Spleen (tissue), 7 donors: ENCODE measurements around the gene IPCEF1.

Experiments
- POLR2A ChIP-seq, 3 donors: fragments of 450-650 bp; IDR thresholded peaks; one replicate each; pipeline ENCODE4 v1.5.1; 2017; ENCODE audit warnings: antibody characterized with exemption in 3 of 3, mild to moderate bottlenecking in 1 of 3
- POLR2AphosphoS5 ChIP-seq, 3 donors: sonication (generic); formaldehyde crosslinking; IDR thresholded peaks; one replicate each; pipeline ENCODE4 v1.5.1; 2017; ENCODE audit warnings: antibody characterized with exemption in 3 of 3
- TF ChIP-seq, protein P1 (sequence below), 11 experiments: fragments of 200-600 bp in 7 of 11; fragments of 450-650 bp in 4 of 11; sonication (generic) in 4 of 11; IDR thresholded peaks in 8 of 11; conservative IDR thresholded peaks in 3 of 11; 1 replicate in 7 of 11; 2 replicates in 4 of 11; pipeline versions ENCODE4 v1.4.0 to v1.8.0; 2016 to 2021; ENCODE audit warnings: antibody characterized with exemption in 11 of 11, inconsistent platforms in 4 of 11, mild to moderate bottlenecking in 1 of 11
- donor health status: DM: no; HTN: no; CAD: no; lungs with moderate emphysema.
- donor health status: DM: no; HTN: no; CAD: no.
- donor health status: DM: no; HTN: no; CAD: no.

DNA sequence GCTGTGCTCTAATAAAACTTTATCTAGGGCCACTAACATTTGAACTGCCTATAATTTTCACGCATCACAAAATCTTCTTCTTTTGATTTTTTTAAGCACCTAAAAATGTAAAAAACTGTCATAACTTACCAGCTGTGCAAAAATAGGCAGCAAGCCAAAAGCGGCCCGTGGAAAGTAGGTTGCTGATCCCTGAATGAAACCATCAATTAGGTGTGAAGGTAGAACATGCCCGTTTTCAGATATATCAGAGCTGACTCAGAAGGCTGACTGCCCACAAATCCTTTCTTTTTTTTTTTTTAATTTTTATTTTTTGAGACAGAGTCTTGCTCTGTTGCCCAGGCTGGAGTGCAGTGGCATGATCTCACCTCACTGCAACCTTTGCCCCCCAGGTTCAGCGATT is 4.9 kb upstream of the IPCEF1 start:
- TF ChIP-seq, protein P1, sequence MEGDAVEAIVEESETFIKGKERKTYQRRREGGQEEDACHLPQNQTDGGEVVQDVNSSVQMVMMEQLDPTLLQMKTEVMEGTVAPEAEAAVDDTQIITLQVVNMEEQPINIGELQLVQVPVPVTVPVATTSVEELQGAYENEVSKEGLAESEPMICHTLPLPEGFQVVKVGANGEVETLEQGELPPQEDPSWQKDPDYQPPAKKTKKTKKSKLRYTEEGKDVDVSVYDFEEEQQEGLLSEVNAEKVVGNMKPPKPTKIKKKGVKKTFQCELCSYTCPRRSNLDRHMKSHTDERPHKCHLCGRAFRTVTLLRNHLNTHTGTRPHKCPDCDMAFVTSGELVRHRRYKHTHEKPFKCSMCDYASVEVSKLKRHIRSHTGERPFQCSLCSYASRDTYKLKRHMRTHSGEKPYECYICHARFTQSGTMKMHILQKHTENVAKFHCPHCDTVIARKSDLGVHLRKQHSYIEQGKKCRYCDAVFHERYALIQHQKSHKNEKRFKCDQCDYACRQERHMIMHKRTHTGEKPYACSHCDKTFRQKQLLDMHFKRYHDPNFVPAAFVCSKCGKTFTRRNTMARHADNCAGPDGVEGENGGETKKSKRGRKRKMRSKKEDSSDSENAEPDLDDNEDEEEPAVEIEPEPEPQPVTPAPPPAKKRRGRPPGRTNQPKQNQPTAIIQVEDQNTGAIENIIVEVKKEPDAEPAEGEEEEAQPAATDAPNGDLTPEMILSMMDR (IDR thresholded peaks at IDR 0.05 in 8 of 11, conservative IDR thresholded peaks at IDR 0.05 in 3 of 11): no peak
- TF ChIP-seq POLR2AphosphoS5 (IDR thresholded peaks at IDR 0.05): no peak
- no peak for TF ChIP-seq POLR2A (IDR thresholded peaks at IDR 0.05)
